ENCODE results near the gene ARHGAP24.

- TF ChIP-seq RAD21 (IDR thresholded peaks at IDR 0.05; ENCODE audit: low read depth), result no peak
- TF ChIP-seq NFIC (IDR thresholded peaks at IDR 0.05), result no peak
- TF ChIP-seq EP300 (IDR thresholded peaks at IDR 0.05; ENCODE audit: borderline replicate concordance), result no peak
- TF ChIP-seq, protein P1, sequence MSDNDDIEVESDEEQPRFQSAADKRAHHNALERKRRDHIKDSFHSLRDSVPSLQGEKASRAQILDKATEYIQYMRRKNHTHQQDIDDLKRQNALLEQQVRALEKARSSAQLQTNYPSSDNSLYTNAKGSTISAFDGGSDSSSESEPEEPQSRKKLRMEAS (IDR thresholded peaks at IDR 0.05), result no peak
- TF ChIP-seq CREB1 (IDR thresholded peaks at IDR 0.05; ENCODE audit: low read depth), result no peak
- no peak for TF ChIP-seq YY1 (IDR thresholded peaks at IDR 0.05; ENCODE audit: low read depth)
- no peak for TF ChIP-seq REST (IDR thresholded peaks at IDR 0.05; ENCODE audit: low read depth)
These were observed 560.7 kb downstream of the ARHGAP24 start for GRCh38 chr4:86035688-86036087.
